Astrocyte (in vitro differentiated cells and primary cell): ENCODE measurements around the gene PROSER1. TPM values are rescaled to one million over a fixed set of nuclear protein-coding genes. Genes with fewer than 3 reads are reported as not detected.

Experiments
- DNase-seq: peaks from one replicate; pipeline ENCODE4 v3.0.0-alpha.2; 2010; ENCODE audit warnings: low read depth
- FAIRE-seq: peaks from 2 replicates; lab custom pipeline; 2011; peaks lifted over from hg19 to GRCh38; lab: Jason Lieb, UNC
- H2AFZ ChIP-seq: 2 replicates; pipeline ENCODE4 v1.6.0; 2012; ENCODE audit warnings: low read depth, low read length, inconsistent platforms
- H3K27ac ChIP-seq: 2 replicates; pipeline ENCODE4 v1.5.1; 2011; ENCODE audit warnings: low read depth, low read length, inconsistent platforms
- H3K27me3 ChIP-seq: 2 replicates; pipeline ENCODE4 v1.6.0; 2011; ENCODE audit warnings: low read length, inconsistent platforms; ENCODE audit not compliant: insufficient read depth
- H3K36me3 ChIP-seq: 2 replicates; pipeline ENCODE4 v1.5.1; 2011; ENCODE audit warnings: low read length, inconsistent platforms; ENCODE audit not compliant: insufficient read depth
- H3K4me1 ChIP-seq: 2 replicates; pipeline ENCODE4 v1.5.1; 2011; ENCODE audit warnings: low read length, inconsistent platforms; ENCODE audit not compliant: insufficient read depth
- H3K4me2 ChIP-seq: 2 replicates; pipeline ENCODE4 v1.6.0; 2012; ENCODE audit warnings: low read length, inconsistent platforms
- H3K4me3 ChIP-seq: 2 replicates; pipeline ENCODE4 v1.5.1; 2011; ENCODE audit warnings: low read depth, mild to moderate bottlenecking, low read length, inconsistent platforms; ENCODE audit not compliant: insufficient read depth
- H3K79me2 ChIP-seq: 2 replicates; pipeline ENCODE4 v1.6.0; 2012; ENCODE audit warnings: mild to moderate bottlenecking, low read length, inconsistent platforms; ENCODE audit not compliant: insufficient read depth
- H3K9ac ChIP-seq: 2 replicates; pipeline ENCODE4 v1.6.0; 2012; ENCODE audit warnings: mild to moderate bottlenecking, low read length, inconsistent platforms
- H3K9me3 ChIP-seq: 2 replicates; pipeline ENCODE4 v1.5.1; 2012; ENCODE audit warnings: low read depth, mild to moderate bottlenecking, low read length, inconsistent platforms; ENCODE audit not compliant: insufficient read depth
- H4K20me1 ChIP-seq: 2 replicates; pipeline ENCODE4 v1.6.0; 2012; ENCODE audit warnings: low read length, inconsistent platforms; ENCODE audit not compliant: insufficient read depth
- H3K27ac Mint-ChIP-seq: one replicate; pipeline ENCODE4 v1.8.0; 2021; ENCODE audit warnings: mild to moderate bottlenecking, mixed read lengths; ENCODE audit not compliant: unreplicated experiment
- H3K27me3 Mint-ChIP-seq: one replicate; pipeline ENCODE4 v1.8.0; 2021; ENCODE audit warnings: low read depth, mixed read lengths; ENCODE audit not compliant: unreplicated experiment
- H3K36me3 Mint-ChIP-seq: one replicate; pipeline ENCODE4 v1.8.0; 2021; ENCODE audit warnings: low read depth, mixed read lengths; ENCODE audit not compliant: unreplicated experiment
- H3K4me1 Mint-ChIP-seq: one replicate; pipeline ENCODE4 v1.8.0; 2021; ENCODE audit warnings: low read depth, mixed read lengths; ENCODE audit not compliant: unreplicated experiment
- H3K4me3 Mint-ChIP-seq: one replicate; pipeline ENCODE4 v1.8.0; 2021; ENCODE audit warnings: mild to moderate bottlenecking, moderate library complexity, mixed read lengths; ENCODE audit not compliant: unreplicated experiment
- H3K9me3 Mint-ChIP-seq: one replicate; pipeline ENCODE4 v1.8.0; 2021; ENCODE audit warnings: mild to moderate bottlenecking, mixed read lengths; ENCODE audit not compliant: unreplicated experiment
- EZH2 ChIP-seq: IDR thresholded peaks from 2 replicates; pipeline ENCODE4 v1.6.1; 2012; ENCODE audit warnings: mild to moderate bottlenecking, low read length, inconsistent platforms; ENCODE audit not compliant: insufficient read depth
- total RNA-seq: library from RNA; stranded (reverse); gene quantifications from 2 replicates; pipeline ENCODE4 v1.2.1, GENCODE V29; 2021
- TF ChIP-seq, protein P1 (sequence below): IDR thresholded peaks from 2 replicates; pipeline ENCODE4 v1.5.1; 2011; ENCODE audit warnings: low read depth, mild to moderate bottlenecking, inconsistent platforms, low read length, moderate library complexity; ENCODE audit not compliant: insufficient read depth

Gene PROSER1
- total RNA-seq, 1 donor from 2014 or later, result 35.3 TPM

DNA sequence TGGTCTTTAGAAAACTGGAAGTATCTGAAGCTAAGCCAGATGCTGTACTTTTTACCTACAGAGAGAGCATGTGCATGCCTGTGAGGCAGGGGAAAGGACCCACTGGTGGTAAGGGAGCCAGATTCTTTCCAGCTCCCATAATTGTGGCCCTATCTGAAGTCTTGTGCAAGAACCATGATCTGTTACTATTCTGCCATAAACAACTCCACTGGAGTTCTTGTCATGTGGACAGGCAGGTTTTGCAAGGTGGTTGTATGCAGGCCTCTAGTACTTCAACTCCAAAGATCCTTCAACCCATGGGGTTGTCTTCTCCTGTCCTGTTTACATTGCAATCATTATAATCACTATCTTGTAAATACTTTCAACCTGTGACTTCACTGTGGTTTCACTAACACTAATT is 14.1 kb downstream of the PROSER1 start:
- H2AFZ ChIP-seq, result no peak overlapping the region
- no peaks in the 10 kb centered on the region for H4K20me1 ChIP-seq
- FAIRE-seq (no peak), DNase-seq (no peak)
- H3K36me3 ChIP-seq, result peaks cover 58% of the 10 kb centered on the region
- H3K27me3 ChIP-seq, result no peaks in the 10 kb centered on the region
- Mint-ChIP-seq H3K27me3 (no peaks in the 10 kb centered on the region), H3K4me3 (no peak overlapping the region), H3K36me3 (peaks cover 21% of the 10 kb centered on the region), H3K4me1 (peaks cover 6% of the 10 kb centered on the region), H3K9me3 (no peaks in the 10 kb centered on the region), H3K27ac (no peak overlapping the region)
- H3K9ac ChIP-seq, result no peak overlapping the region
- no peak overlapping the region for H3K4me3 ChIP-seq
- no peak overlapping the region for H3K4me2 ChIP-seq
- no peak overlapping the region for H3K27ac ChIP-seq
- no peaks in the 10 kb centered on the region for H3K4me1 ChIP-seq
- TF ChIP-seq, protein P1, sequence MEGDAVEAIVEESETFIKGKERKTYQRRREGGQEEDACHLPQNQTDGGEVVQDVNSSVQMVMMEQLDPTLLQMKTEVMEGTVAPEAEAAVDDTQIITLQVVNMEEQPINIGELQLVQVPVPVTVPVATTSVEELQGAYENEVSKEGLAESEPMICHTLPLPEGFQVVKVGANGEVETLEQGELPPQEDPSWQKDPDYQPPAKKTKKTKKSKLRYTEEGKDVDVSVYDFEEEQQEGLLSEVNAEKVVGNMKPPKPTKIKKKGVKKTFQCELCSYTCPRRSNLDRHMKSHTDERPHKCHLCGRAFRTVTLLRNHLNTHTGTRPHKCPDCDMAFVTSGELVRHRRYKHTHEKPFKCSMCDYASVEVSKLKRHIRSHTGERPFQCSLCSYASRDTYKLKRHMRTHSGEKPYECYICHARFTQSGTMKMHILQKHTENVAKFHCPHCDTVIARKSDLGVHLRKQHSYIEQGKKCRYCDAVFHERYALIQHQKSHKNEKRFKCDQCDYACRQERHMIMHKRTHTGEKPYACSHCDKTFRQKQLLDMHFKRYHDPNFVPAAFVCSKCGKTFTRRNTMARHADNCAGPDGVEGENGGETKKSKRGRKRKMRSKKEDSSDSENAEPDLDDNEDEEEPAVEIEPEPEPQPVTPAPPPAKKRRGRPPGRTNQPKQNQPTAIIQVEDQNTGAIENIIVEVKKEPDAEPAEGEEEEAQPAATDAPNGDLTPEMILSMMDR, result no peak
- no peak for TF ChIP-seq EZH2
- H3K79me2 ChIP-seq, result no peaks in the 10 kb centered on the region
- H3K9me3 ChIP-seq, result no peaks in the 10 kb centered on the region

GRCh38 chr13:39023316-39023715 is 14.6 kb downstream of the PROSER1 start:
- Mint-ChIP-seq H3K36me3 (peaks cover 21% of the 10 kb centered on the region), H3K4me3 (no peak overlapping the region), H3K9me3 (no peaks in the 10 kb centered on the region), H3K4me1 (peaks cover 9% of the 10 kb centered on the region), H3K27ac (no peak overlapping the region), H3K27me3 (no peaks in the 10 kb centered on the region)
- H3K4me3 ChIP-seq, result no peak overlapping the region
- H3K9me3 ChIP-seq, result no peaks in the 10 kb centered on the region
- no peak for DNase-seq
- no peaks in the 10 kb centered on the region for H3K4me1 ChIP-seq
- no peaks in the 10 kb centered on the region for H3K79me2 ChIP-seq
- H4K20me1 ChIP-seq, result no peaks in the 10 kb centered on the region
- H2AFZ ChIP-seq, result no peak overlapping the region
- H3K9ac ChIP-seq, result no peak overlapping the region
- TF ChIP-seq EZH2, result no peak
- TF ChIP-seq, protein P1, result no peak
- no peaks in the 10 kb centered on the region for H3K27me3 ChIP-seq
- H3K4me2 ChIP-seq, result no peak overlapping the region
- H3K36me3 ChIP-seq, result peaks cover 58% of the 10 kb centered on the region
- H3K27ac ChIP-seq, result no peak overlapping the region
- no peak for FAIRE-seq

DNA sequence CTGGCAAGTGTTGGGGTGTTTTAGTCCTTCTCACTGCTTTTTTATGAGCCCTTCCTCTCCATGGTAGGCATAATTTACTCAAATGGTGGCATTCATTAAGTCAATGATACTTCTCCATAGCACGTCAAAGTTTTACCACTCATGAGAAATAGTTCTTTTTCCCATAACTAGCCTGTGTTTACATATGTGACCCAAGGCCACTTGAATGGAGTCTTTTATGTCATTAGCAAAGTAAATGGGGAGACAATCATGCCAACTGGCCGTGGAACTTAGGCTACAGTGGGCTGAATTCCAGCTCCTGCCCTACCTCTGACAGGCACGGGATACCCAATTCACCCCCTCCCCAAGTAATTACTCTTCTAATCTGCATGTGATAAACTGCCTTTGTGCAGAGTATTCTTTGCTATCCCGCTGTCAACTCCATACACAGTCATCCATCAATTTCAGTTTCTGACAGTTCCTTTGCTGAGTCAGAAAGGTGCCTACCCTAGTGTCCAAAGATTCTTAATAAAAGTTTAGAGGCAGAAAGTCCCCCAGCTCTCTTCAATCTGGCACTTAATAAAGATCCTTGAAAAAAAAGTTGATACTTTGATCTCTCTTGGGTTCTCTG is 16.9 kb downstream of the PROSER1 start:
- Histone ChIP-seq H3K4me1 (no peaks in the 10 kb centered on the region), H3K4me3 (no peak overlapping the region), H3K27me3 (no peaks in the 10 kb centered on the region), H3K36me3 (peaks cover 56% of the 10 kb centered on the region), H3K4me2 (no peak overlapping the region), H3K9ac (no peak overlapping the region), H3K79me2 (no peaks in the 10 kb centered on the region), H2AFZ (no peak overlapping the region), H4K20me1 (peaks cover 5% of the 10 kb centered on the region), H3K9me3 (no peaks in the 10 kb centered on the region), H3K27ac (no peak overlapping the region)
- FAIRE-seq (no peak), DNase-seq (no peak)
- H3K4me3 Mint-ChIP-seq, result no peak overlapping the region
- peaks cover 21% of the 10 kb centered on the region for H3K36me3 Mint-ChIP-seq
- TF ChIP-seq EZH2, result no peak
- TF ChIP-seq, protein P1, result no peak
- H3K4me1 Mint-ChIP-seq, result peaks cover 13% of the 10 kb centered on the region
- no peaks in the 10 kb centered on the region for H3K27me3 Mint-ChIP-seq
- no peaks in the 10 kb centered on the region for H3K9me3 Mint-ChIP-seq
- H3K27ac Mint-ChIP-seq, result no peak overlapping the region
